ENCODE data around the gene NR2F6.

The NR2F6 gene

DNA sequence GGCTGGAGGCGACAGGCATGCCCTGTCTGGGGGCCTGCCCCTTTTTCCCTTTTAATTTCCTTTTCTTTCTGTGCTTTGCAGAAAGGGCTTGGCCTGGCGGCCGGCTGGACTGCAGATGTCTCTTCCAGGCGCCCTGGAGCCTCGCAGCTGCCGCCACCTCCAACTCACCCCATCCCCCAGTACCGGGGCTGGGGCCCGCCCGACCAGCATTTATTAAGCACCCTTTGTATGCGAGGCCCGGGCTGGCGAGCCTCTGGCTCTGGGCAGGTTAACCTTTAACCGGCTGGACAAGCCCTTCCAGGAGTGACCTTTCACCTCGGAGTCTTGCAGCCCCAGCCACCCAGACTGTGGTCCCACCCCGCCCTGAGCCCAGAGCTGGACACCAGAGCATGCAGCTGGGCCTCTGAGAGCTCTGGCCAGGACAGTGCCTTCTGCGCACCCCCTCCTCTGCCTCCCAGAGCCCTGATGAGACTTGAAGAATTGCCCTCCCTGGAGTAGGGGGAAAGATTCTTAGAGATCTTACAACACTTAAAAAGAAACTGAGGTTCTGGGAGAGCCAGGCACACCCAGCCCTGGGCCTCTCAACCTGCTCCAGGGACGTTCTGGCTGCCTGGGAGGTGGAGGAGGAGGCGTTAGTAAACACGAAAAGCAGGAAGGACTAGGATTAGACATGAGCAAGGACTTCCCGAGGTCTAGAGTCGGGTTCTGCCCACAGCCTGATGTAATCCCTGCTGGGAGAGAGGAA is 1.1 kb upstream of the NR2F6 start:
- CTCF ChIA-PET: interaction anchor here (1.0 to 1.9 kb wide), 2 partner anchors 11 to 14 kb away, joined by 4 to 7 read pairs; no protein-coding TSS in a partner anchor
- TF ChIP-seq CTCF (IDR thresholded peaks at IDR 0.05; ENCODE audit: control extremely low read depth, extremely low read depth, low read depth, missing control alignments): no peak
- POLR2A ChIA-PET: no interaction called here
- no peak for DNase-seq (ENCODE audit: extremely low spot score)

GRCh38 chr19:17244618-17245534 is 843 bp downstream of the NR2F6 start:
- ChIA-PET POLR2A (no interaction called here), CTCF (interaction anchor here (1.0 to 3.3 kb wide), 3 partner anchors 10 to 22 kb away, joined by 4 to 23 read pairs (median 4); partner anchors contain the start of gene BABAM1)
- no peak for DNase-seq (ENCODE audit: extremely low spot score)
- no peak for TF ChIP-seq CTCF (IDR thresholded peaks at IDR 0.05; ENCODE audit: control extremely low read depth, extremely low read depth, low read depth, missing control alignments)

DNA sequence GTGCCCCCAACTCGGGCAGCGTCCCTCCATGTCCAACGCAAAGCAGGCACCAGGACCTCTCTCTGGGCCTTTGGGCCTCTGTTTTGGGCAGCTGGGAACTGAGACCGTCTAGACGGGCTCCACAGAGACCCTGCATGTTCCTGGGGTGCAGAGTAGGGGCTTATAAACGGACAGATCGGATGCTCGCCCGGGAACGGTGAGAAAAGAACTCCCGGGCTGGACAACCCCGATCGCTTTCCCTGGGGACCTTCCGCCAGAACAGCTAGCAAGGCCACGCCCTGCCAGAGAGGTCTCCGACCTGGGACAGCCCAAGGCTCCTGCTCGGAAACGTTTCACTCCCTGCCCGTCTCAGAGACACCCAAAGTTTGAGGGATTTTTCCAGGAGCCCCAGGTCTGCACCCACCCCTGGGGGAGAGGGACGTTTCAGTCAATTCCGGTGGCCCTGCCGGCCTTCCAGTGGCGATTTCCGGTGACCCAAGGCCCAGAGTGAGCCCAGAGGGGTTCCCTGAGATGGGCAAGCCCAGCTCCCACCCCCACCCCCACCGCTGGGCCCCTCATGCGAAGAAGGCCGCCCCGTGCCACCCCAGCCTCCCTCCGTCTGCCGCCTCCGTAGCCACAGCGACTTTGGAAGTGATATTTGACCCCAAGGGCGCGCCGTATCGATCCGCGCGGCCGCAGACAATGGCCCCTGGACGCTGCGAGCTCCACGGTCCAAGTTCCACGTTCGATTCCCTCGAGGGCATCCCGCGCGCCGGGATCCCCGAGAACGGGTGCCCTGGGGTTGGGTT is 1.7 kb downstream of the NR2F6 start:
- no peak for TF ChIP-seq CTCF (IDR thresholded peaks at IDR 0.05; ENCODE audit: control extremely low read depth, extremely low read depth, low read depth, missing control alignments)
- CTCF ChIA-PET: interaction anchor here (1.0 to 3.3 kb wide), 4 partner anchors 9 to 23 kb away, joined by 4 to 23 read pairs (median 4); partner anchors contain the start of genes BABAM1 and OCEL1
- POLR2A ChIA-PET: interaction anchor here (1.6 kb wide), 1 partner anchor 23 kb away, joined by 3 read pairs; the partner anchor contains the start of gene BABAM1
- DNase-seq (ENCODE audit: extremely low spot score): no peak

GRCh38 chr19:17243211-17243829 is 2.4 kb downstream of the NR2F6 start:
- TF ChIP-seq CTCF (IDR thresholded peaks at IDR 0.05; ENCODE audit: control extremely low read depth, extremely low read depth, low read depth, missing control alignments): no peak
- CTCF ChIA-PET: interaction anchor here (1.2 to 3.3 kb wide), 3 partner anchors 16 to 19 kb away, joined by 3 to 23 read pairs (median 4); partner anchors contain the start of gene OCEL1
- DNase-seq (ENCODE audit: extremely low spot score): no peak
- POLR2A ChIA-PET: interaction anchor here (1.6 kb wide), 1 partner anchor 24 kb away, joined by 3 read pairs; the partner anchor contains the start of gene BABAM1

- CTCF ChIA-PET: interaction anchor here (1.2 to 3.3 kb wide), 3 partner anchors 16 to 19 kb away, joined by 3 to 23 read pairs (median 4); partner anchors contain the start of gene OCEL1
- no peak for DNase-seq (ENCODE audit: extremely low spot score)
- no peak for TF ChIP-seq CTCF (IDR thresholded peaks at IDR 0.05; ENCODE audit: control extremely low read depth, extremely low read depth, low read depth, missing control alignments)
- POLR2A ChIA-PET: interaction anchor here (0.6 to 1.6 kb wide), 3 partner anchors 21 to 59 kb away, joined by 3 to 6 read pairs (median 3); partner anchors contain the start of gene BABAM1
Measured at GRCh38 chr19:17242431-17243208, 3.1 kb downstream of the NR2F6 start.
